CD14-positive monocyte (primary cell): Measurements from ENCODE around the gene FNDC3B. TPM values are rescaled to one million over a fixed set of nuclear protein-coding genes. Genes with fewer than 3 reads are reported as not detected.

Experiments used
- DNase-seq, 3 donors: peaks; one replicate each; pipeline ENCODE4 v3.0.0-alpha.2; 2011 to 2022
- H2AFZ ChIP-seq: 2 replicates; pipeline ENCODE4 v1.6.0; 2012; ENCODE audit warnings: mild to moderate bottlenecking, low read depth, low read length, inconsistent platforms; ENCODE audit not compliant: insufficient read depth, poor library complexity, severe bottlenecking
- H3K27ac ChIP-seq, 2 donors: 1 replicate in 1 of 2; 2 replicates in 1 of 2; pipeline ENCODE4 v1.5.1; 2012 to 2013; ENCODE audit warnings: low read length in 2 of 2, control low read depth in 1 of 2, inconsistent platforms in 1 of 2, low read depth in 1 of 2, mild to moderate bottlenecking in 1 of 2
- H3K27me3 ChIP-seq, 2 donors: one replicate each; pipeline versions ENCODE4 v1.6.0 to v1.6.1; 2011 to 2013; ENCODE audit warnings: low read length in 2 of 2; ENCODE audit not compliant: control insufficient read depth in 2 of 2, insufficient read depth in 2 of 2
- H3K36me3 ChIP-seq, 2 donors: replicated peaks in 1 of 2; 1 replicate in 1 of 2; 2 replicates in 1 of 2; pipeline versions ENCODE4 v1.5.1 to v1.6.1; 2012 to 2013; ENCODE audit warnings: low read length in 2 of 2, control low read depth in 1 of 2, inconsistent platforms in 1 of 2, mild to moderate bottlenecking in 1 of 2; ENCODE audit not compliant: insufficient read depth in 2 of 2, control insufficient read depth in 1 of 2
- H3K4me1 ChIP-seq, 2 donors: 1 replicate in 1 of 2; 2 replicates in 1 of 2; pipeline versions ENCODE4 v1.5.1 to v1.6.1; 2012 to 2013; ENCODE audit warnings: low read length in 2 of 2, control low read depth in 1 of 2, inconsistent platforms in 1 of 2, mild to moderate bottlenecking in 1 of 2, moderate library complexity in 1 of 2; ENCODE audit not compliant: insufficient read depth in 2 of 2, control insufficient read depth in 1 of 2
- H3K4me2 ChIP-seq: replicated peaks from 2 replicates; pipeline ENCODE3; 2012; ENCODE audit warnings: low read length, moderate library complexity, mild to moderate bottlenecking; ENCODE audit not compliant: poor library complexity, severe bottlenecking; ENCODE audit errors: extremely low read depth
- H3K4me3 ChIP-seq, 3 experiments: fragments of 200-600 bp in 1 of 3; sonication (generic) in 1 of 3; replicated peaks in 1 of 3; 1 replicate in 2 of 3; 2 replicates in 1 of 3; pipeline ENCODE4 v1.5.1; 2011 to 2013; ENCODE audit warnings: low read length in 3 of 3, mild to moderate bottlenecking in 3 of 3, control low read depth in 2 of 3, low read depth in 2 of 3, inconsistent platforms in 1 of 3, moderate library complexity in 1 of 3
- H3K79me2 ChIP-seq: 2 replicates; pipeline ENCODE4 v1.6.0; 2012; ENCODE audit warnings: mild to moderate bottlenecking, control low read depth, inconsistent platforms, low read length, moderate library complexity; ENCODE audit not compliant: insufficient read depth
- H3K9ac ChIP-seq: 2 replicates; pipeline ENCODE4 v1.6.0; 2017; ENCODE audit warnings: low read length, mild to moderate bottlenecking; ENCODE audit not compliant: insufficient read depth, poor library complexity, severe bottlenecking
- H3K9me3 ChIP-seq, 2 donors: replicated peaks in 1 of 2; 1 replicate in 1 of 2; 2 replicates in 1 of 2; pipeline versions ENCODE4 v1.5.1 to v1.6.1; 2012 to 2013; ENCODE audit warnings: low read length in 2 of 2, control low read depth in 1 of 2; ENCODE audit not compliant: control insufficient read depth in 1 of 2, insufficient read depth in 1 of 2
- H4K20me1 ChIP-seq: 2 replicates; pipeline ENCODE4 v1.6.0; 2012; ENCODE audit warnings: mild to moderate bottlenecking, low read length, control low read depth, moderate library complexity; ENCODE audit not compliant: insufficient read depth
- H3K27ac Mint-ChIP-seq, 7 donors: one replicate each; pipeline ENCODE4 v1.8.0; 2020; ENCODE audit warnings: mild to moderate bottlenecking in 7 of 7, mixed read lengths in 7 of 7, moderate library complexity in 6 of 7, inconsistent platforms in 2 of 7
- H3K27me3 Mint-ChIP-seq, 3 donors: one replicate each; pipeline ENCODE4 v1.8.0; 2021 to 2022; ENCODE audit warnings: low read depth in 3 of 3, mild to moderate bottlenecking in 3 of 3, mixed read lengths in 3 of 3, moderate library complexity in 3 of 3, inconsistent platforms in 1 of 3
- H3K36me3 Mint-ChIP-seq, 2 donors: one replicate each; pipeline ENCODE4 v1.8.0; 2020; ENCODE audit warnings: mixed read lengths in 2 of 2, inconsistent platforms in 1 of 2, mild to moderate bottlenecking in 1 of 2
- H3K4me1 Mint-ChIP-seq: one replicate; pipeline ENCODE4 v1.8.0; 2020; ENCODE audit warnings: mild to moderate bottlenecking, mixed read lengths
- H3K4me3 Mint-ChIP-seq, 2 donors: one replicate each; pipeline ENCODE4 v1.8.0; 2020; ENCODE audit warnings: mild to moderate bottlenecking in 2 of 2, mixed read lengths in 2 of 2, moderate library complexity in 1 of 2
- H3K9me3 Mint-ChIP-seq, 7 donors: one replicate each; pipeline ENCODE4 v1.8.0; 2020 to 2022; ENCODE audit warnings: mixed read lengths in 7 of 7, mild to moderate bottlenecking in 6 of 7, moderate library complexity in 6 of 7, inconsistent platforms in 2 of 7
- CTCF ChIP-seq: fragments of 200-600 bp; IDR thresholded peaks from one replicate; pipeline ENCODE4 v1.8.0; 2022; ENCODE audit warnings: antibody characterized with exemption, mild to moderate bottlenecking
- WGBS: methylation state at CpG from one replicate; pipeline ENCODE4 v1.1.5; 2013; ENCODE audit warnings: missing lambda C conversion rate; ENCODE audit not compliant: insufficient coverage; 5-methylcytosine and 5-hydroxymethylcytosine counted together
- intact Hi-C, 2 donors: fragments of 100-400 bp; cut with micrococcal nuclease; formaldehyde crosslinking; loops; one replicate each; pipeline versions ENCODE4 v1.15.0 to v1.15.1; 2023
- polyA plus RNA-seq, 3 donors: library from polyadenylated mRNA; depleted of rRNA in 1 of 3; unstranded in 2 of 3; stranded (reverse) in 1 of 3; fragments of 300-500 nt in 2 of 3; fragments of >200 nt in 1 of 3; fragmentation: Illumina TruSeq in 2 of 3; gene quantifications; 1 replicate in 2 of 3; 2 replicates in 1 of 3; pipeline ENCODE4 v1.2.3, GENCODE V29; 2012 to 2021

FNDC3B gene
- polyA plus RNA-seq, 3 donors, result 19.6 to 36.1 (median 25.7) TPM

GRCh38 chr3:172391592-172392302 is 352.4 kb downstream of the FNDC3B start:
- DNase-seq, result no peak
- H2AFZ ChIP-seq, result no peak overlapping the region
- no peaks in the 10 kb centered on the region for H3K9me3 ChIP-seq
- H3K27ac ChIP-seq, result peak overlapping the region in 1 of 2 donors; percentile 44
- peaks cover 0 to 1% (median 0%) of the 10 kb centered on the region in 3 donors for H3K27me3 Mint-ChIP-seq
- H3K4me3 ChIP-seq, result no peak overlapping the region
- H3K9ac ChIP-seq, result no peak overlapping the region
- no peak overlapping the region for H3K4me2 ChIP-seq
- intact Hi-C loops, result no loop called here
- H3K4me1 Mint-ChIP-seq, result peaks cover 4% of the 10 kb centered on the region
- peaks cover 10% of the 10 kb centered on the region for H3K79me2 ChIP-seq
- no CpG with 5 or more reads among the region's 5 CpGs for WGBS
- H3K9me3 Mint-ChIP-seq, result no peaks in the 10 kb centered on the region
- H3K27ac Mint-ChIP-seq, result peak overlapping the region in 3 of 7 donors; percentile 2 to 21 (median 3)
- H3K36me3 ChIP-seq, result peaks cover 31 to 81% of the 10 kb centered on the region in 2 donors
- H3K4me1 ChIP-seq, result no peaks in the 10 kb centered on the region
- no peak overlapping the region for H3K4me3 Mint-ChIP-seq
- peaks cover 17% of the 10 kb centered on the region for H4K20me1 ChIP-seq
- peaks cover 43 to 67% of the 10 kb centered on the region in 2 donors for H3K36me3 Mint-ChIP-seq
- no peaks in the 10 kb centered on the region for H3K27me3 ChIP-seq
- TF ChIP-seq CTCF, result no peak

- WGBS, result no CpG with 5 or more reads among the region's 2 CpGs
- H3K4me1 ChIP-seq, result no peaks in the 10 kb centered on the region
- Mint-ChIP-seq H3K4me1 (peaks cover 4% of the 10 kb centered on the region), H3K36me3 (peaks cover 50 to 78% of the 10 kb centered on the region in 2 donors), H3K4me3 (no peak overlapping the region), H3K9me3 (no peaks in the 10 kb centered on the region), H3K27me3 (peaks cover 0 to 1% (median 0%) of the 10 kb centered on the region in 3 donors), H3K27ac (no peak overlapping the region)
- no peak for TF ChIP-seq CTCF
- H3K36me3 ChIP-seq, result peaks cover 50 to 83% of the 10 kb centered on the region in 2 donors
- H3K4me3 ChIP-seq, result no peak overlapping the region
- no peak for DNase-seq
- peaks cover 5% of the 10 kb centered on the region for H3K79me2 ChIP-seq
- no peaks in the 10 kb centered on the region for H3K9me3 ChIP-seq
- peaks cover 8% of the 10 kb centered on the region for H4K20me1 ChIP-seq
- intact Hi-C loops, result no loop called here
- no peak overlapping the region for H3K27ac ChIP-seq
- no peaks in the 10 kb centered on the region for H3K27me3 ChIP-seq
- no peak overlapping the region for H3K9ac ChIP-seq
- H3K4me2 ChIP-seq, result no peak overlapping the region
- no peak overlapping the region for H2AFZ ChIP-seq
Measured at GRCh38 chr3:172394692-172395091, 355.3 kb downstream of the FNDC3B start.
